ENCODE data around the gene NSUN2.

DNA sequence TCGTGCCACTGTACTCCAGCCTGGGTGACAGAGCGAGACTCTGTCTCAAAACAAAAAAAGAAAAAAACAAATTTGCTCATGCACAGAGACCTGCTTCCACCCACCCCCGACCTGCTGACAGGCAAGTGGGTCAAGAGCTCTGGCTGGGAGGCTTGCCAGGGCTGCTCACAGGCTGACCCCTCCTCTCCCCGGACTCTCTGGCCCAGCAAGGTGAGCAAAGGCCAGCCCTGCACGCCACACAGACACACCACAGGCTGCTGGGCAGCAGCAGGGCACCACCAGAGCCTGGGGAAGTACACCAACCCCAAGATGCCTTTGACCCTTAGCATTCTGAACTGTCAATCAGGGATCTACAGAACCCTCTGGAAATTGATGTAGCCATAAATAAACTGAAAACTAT, 29.2 kb downstream of the NSUN2 start:
- TF ChIP-seq, protein P1, sequence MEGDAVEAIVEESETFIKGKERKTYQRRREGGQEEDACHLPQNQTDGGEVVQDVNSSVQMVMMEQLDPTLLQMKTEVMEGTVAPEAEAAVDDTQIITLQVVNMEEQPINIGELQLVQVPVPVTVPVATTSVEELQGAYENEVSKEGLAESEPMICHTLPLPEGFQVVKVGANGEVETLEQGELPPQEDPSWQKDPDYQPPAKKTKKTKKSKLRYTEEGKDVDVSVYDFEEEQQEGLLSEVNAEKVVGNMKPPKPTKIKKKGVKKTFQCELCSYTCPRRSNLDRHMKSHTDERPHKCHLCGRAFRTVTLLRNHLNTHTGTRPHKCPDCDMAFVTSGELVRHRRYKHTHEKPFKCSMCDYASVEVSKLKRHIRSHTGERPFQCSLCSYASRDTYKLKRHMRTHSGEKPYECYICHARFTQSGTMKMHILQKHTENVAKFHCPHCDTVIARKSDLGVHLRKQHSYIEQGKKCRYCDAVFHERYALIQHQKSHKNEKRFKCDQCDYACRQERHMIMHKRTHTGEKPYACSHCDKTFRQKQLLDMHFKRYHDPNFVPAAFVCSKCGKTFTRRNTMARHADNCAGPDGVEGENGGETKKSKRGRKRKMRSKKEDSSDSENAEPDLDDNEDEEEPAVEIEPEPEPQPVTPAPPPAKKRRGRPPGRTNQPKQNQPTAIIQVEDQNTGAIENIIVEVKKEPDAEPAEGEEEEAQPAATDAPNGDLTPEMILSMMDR (IDR thresholded peaks at IDR 0.05) = no peak
- no peak for TF ChIP-seq EP300 (IDR thresholded peaks at IDR 0.05; ENCODE audit: low read depth)

Measured in transverse colon (tissue), 3 donors.